Astrocyte (in vitro differentiated cells and primary cell): Measurements from ENCODE around the gene RUFY3.

Experiments
- CTCF ChIP-seq: IDR thresholded peaks from 2 replicates; pipeline ENCODE4 v1.5.1; 2011; ENCODE audit warnings: low read depth, mild to moderate bottlenecking, inconsistent platforms, low read length, moderate library complexity; ENCODE audit not compliant: insufficient read depth
- EZH2 ChIP-seq: IDR thresholded peaks from 2 replicates; pipeline ENCODE4 v1.6.1; 2012; ENCODE audit warnings: mild to moderate bottlenecking, low read length, inconsistent platforms; ENCODE audit not compliant: insufficient read depth

- TF ChIP-seq CTCF: no peak
- TF ChIP-seq EZH2: no peak
These were observed at the start of gene RUFY3 for GRCh38 chr4:70721747-70722146.
